Bronchial epithelial cell (primary cell): Measurements from ENCODE around the gene SFMBT2. TPM values are rescaled to one million over a fixed set of nuclear protein-coding genes. Genes with fewer than 3 reads are reported as not detected.
A peak's percentile ranks its signal among the peaks of the same experiment; 100 is the strongest.

Experiments
- DNase-seq: peaks from one replicate; pipeline ENCODE4 v3.0.0-alpha.2; 2010; ENCODE audit warnings: low read depth
- FAIRE-seq: peaks from 2 replicates; lab custom pipeline; 2011; peaks lifted over from hg19 to GRCh38; lab: Jason Lieb, UNC
- H3K27me3 ChIP-seq: 2 replicates; pipeline ENCODE4 v1.5.1; 2011; ENCODE audit warnings: low read length; ENCODE audit not compliant: control insufficient read depth, insufficient read depth
- H3K36me3 ChIP-seq: 2 replicates; pipeline ENCODE4 v1.5.1; 2011; ENCODE audit warnings: low read length; ENCODE audit not compliant: control insufficient read depth, insufficient read depth
- H3K4me3 ChIP-seq: 2 replicates; pipeline ENCODE4 v1.5.1; 2011; ENCODE audit warnings: mild to moderate bottlenecking, low read depth, low read length, control low read depth
- CTCF ChIP-seq: IDR thresholded peaks from 2 replicates; pipeline ENCODE4 v1.5.1; 2011; ENCODE audit warnings: mild to moderate bottlenecking, moderate library complexity, low read length, control low read depth, inconsistent platforms; ENCODE audit not compliant: insufficient read depth, severe bottlenecking
- total RNA-seq: library from RNA; depleted of rRNA; stranded (reverse); fragments of >200 nt; gene quantifications from 2 replicates; pipeline ENCODE4 v1.2.1, GENCODE V29; 2014

Gene SFMBT2
- total RNA-seq, 1 donor from 2014 or later: under 0.01 TPM

GRCh38 chr10:7248148-7248547 is 162.7 kb downstream of the SFMBT2 start:
- FAIRE-seq (no peak), DNase-seq (no peak)
- H3K27me3 ChIP-seq: no peaks in the 10 kb centered on the region
- no peak overlapping the region for H3K4me3 ChIP-seq
- no peaks in the 10 kb centered on the region for H3K36me3 ChIP-seq
- TF ChIP-seq CTCF: no peak

- H3K27me3 ChIP-seq: no peaks in the 10 kb centered on the region
- H3K36me3 ChIP-seq: no peaks in the 10 kb centered on the region
- no peak for TF ChIP-seq CTCF
- no peak for DNase-seq
- peak; percentile 64 for FAIRE-seq
- no peak overlapping the region for H3K4me3 ChIP-seq
These were observed 165.3 kb downstream of the SFMBT2 start for GRCh38 chr10:7245505-7245904.

GRCh38 chr10:7243873-7244272 is 167.0 kb downstream of the SFMBT2 start:
- H3K27me3 ChIP-seq: no peaks in the 10 kb centered on the region
- no peaks in the 10 kb centered on the region for H3K36me3 ChIP-seq
- no peak for FAIRE-seq
- no peak for TF ChIP-seq CTCF
- DNase-seq: no peak
- no peak overlapping the region for H3K4me3 ChIP-seq

GRCh38 chr10:7243139-7243538 is 167.7 kb downstream of the SFMBT2 start:
- H3K4me3 ChIP-seq: no peak overlapping the region
- no peak for FAIRE-seq
- DNase-seq: no peak
- no peak for TF ChIP-seq CTCF
- no peaks in the 10 kb centered on the region for H3K36me3 ChIP-seq
- H3K27me3 ChIP-seq: no peaks in the 10 kb centered on the region

- DNase-seq (no peak), FAIRE-seq (no peak)
- TF ChIP-seq CTCF: no peak
- Histone ChIP-seq H3K4me3 (no peak overlapping the region), H3K36me3 (no peaks in the 10 kb centered on the region), H3K27me3 (no peaks in the 10 kb centered on the region)
These were observed 171.4 kb downstream of the SFMBT2 start for GRCh38 chr10:7239312-7239985.

GRCh38 chr10:7235376-7235775 is 175.5 kb downstream of the SFMBT2 start:
- DNase-seq: no peak
- Histone ChIP-seq H3K36me3 (no peaks in the 10 kb centered on the region), H3K27me3 (no peaks in the 10 kb centered on the region), H3K4me3 (no peak overlapping the region)
- no peak for FAIRE-seq
- no peak for TF ChIP-seq CTCF
